ENCODE measurements around the gene CDC16. TPM values are rescaled to one million over a fixed set of nuclear protein-coding genes. Genes with fewer than 3 reads are reported as not detected.

Gene CDC16
- total and polyA plus RNA-seq, 2 of the 13 experiments (the other 11 are each of a cell fraction or from before 2014, with no cell fraction given) = 24.2 to 60.9 TPM

DNA sequence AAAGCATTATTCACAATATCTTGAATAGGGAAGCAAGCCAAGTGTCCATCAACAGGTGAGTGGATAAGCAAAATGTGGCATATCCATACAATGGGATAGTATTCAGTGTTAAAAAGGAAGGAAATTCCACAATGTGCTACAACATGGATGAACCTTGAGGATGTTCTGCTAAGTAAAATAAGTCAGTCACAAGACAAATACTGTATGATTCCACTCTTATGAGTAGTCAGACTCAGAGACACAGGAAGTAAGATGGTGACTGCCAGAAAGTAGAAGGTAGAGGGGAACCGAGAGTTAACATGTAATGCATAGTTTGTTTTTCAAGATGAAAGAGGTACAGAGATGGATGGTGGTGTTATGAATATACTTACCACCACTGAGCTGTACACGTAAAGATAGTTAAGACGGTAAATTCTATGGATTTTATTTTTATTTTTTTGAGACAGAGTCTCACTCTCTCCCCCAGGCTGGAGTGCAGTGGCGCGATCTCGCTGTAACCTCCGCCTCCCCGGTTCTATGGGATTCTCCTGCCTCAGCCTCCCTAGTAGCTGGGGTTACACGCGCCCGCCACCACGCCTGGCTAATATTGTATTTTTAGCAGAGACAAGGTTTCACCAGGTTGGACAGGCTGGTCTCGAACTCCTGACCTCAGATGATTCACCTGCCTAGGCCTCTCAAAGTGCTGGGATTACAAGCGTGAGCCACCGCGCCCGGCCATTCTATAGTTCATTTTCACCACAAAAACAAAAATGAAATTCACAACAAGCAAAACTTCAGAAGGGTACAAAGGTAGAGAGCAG, 78.6 kb downstream of the CDC16 start (continued):
- TF ChIP-seq SRSF9 (IDR thresholded peaks at IDR 0.05; ENCODE audit: borderline replicate concordance, insufficient read depth, low read depth, low read length, poor library complexity, severe bottlenecking) (no peak), ZC3H4 (CRISPR knock-in tag; IDR thresholded peaks at IDR 0.05; ENCODE audit: borderline replicate concordance) (no peak), ZNF337 (CRISPR knock-in tag; IDR thresholded peaks at IDR 0.05; ENCODE audit: borderline replicate concordance, low read depth) (no peak), ZNF24 (IDR thresholded peaks at IDR 0.05) (no peak)

DNA sequence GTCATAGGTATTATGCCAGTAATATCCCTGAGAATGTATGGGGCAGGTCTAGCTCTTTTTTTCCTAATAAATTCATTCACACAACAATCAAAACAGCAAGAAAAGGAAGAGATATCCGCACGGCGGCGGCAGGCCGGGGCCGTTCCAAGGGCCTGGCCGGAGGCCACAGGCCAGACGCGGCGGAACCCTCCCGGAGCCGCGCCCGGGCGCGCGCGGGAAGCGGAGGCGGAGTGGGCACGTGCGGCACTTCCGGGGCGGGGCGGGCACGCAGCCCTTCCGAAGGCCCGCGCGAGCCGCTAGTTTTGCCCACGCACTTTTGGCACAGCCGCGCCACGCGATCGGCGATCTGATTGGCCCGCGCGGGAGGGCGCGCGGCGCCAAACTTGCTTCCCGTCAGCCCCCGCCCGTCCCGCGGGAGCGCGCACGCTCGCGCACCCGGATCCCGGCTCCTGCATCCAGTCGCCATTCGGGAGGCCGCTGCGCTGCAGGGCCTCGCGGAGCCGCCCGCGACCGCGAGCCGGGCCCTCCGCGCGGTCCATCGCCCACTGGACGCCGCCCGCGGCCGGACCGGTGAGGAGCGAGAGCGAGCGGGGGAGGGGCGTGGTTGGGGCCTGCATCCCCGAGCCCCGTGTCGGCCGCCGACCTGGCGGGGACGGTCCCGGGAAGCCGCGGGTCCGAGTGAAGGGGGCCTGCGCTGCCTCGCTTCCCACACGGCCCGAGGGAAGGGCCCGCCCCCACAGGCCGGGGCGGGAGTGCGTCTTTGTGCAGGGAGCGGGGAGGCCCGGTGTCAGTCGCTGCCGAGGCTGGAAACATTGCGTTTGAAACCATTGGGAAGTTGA, 79.6 kb downstream of the CDC16 start, which contains the start of gene CHAMP1:
Gene CHAMP1 (plus strand): TSS at position 430 of the 839 bp plus-strand sequence. CDS start 9,340 bp downstream, outside the sequence.
- Histone ChIP-seq H3K4me1 (ENCODE audit: insufficient read depth, low read length) (peaks cover 61% of the 10 kb centered on the region), H3K4me2 (ENCODE audit: low read depth, low read length) (peak within 1 kb of the TSS; percentile 82), H4K20me1 (ENCODE audit: insufficient read depth, low read length) (no peaks in the 10 kb centered on the region), H2AFZ (ENCODE audit: low read length) (peak within 1 kb of the TSS; percentile 66), H3K36me3 (replicated peaks in 1 of 2; ENCODE audit: control insufficient read depth in 1 of 2, insufficient read depth in 2 of 2, low read length in 2 of 2) (no peaks in the 10 kb centered on the region), H3K27me3 (ENCODE audit: control insufficient read depth in 1 of 2, insufficient read depth in 2 of 2, low read length in 2 of 2) (no peaks in the 10 kb centered on the region; a peak in 1 of 5 replicates), H3K27ac (ENCODE audit: extremely low read length, insufficient read depth, low read length) (peak within 1 kb of the TSS; percentile 89), H3K9ac (ENCODE audit: insufficient read depth, low read depth, low read length) (peak within 1 kb of the TSS; percentile 87), H3K4me3 (replicated peaks in 1 of 3; ENCODE audit: insufficient read depth in 1 of 3, low read depth in 2 of 3, low read length in 3 of 3) (peak within 1 kb of the TSS; percentile 71 to 83 (median 82)), H3K79me2 (ENCODE audit: insufficient read depth, low read length) (peaks cover 42% of the 10 kb centered on the region), H3K9me3 (ENCODE audit: low read length) (no peaks in the 10 kb centered on the region)
- ATAC-seq (peak; percentile 90), FAIRE-seq (no peak), DNase-seq (ENCODE audit: low spot score) (peak; percentile 90)
- BruUV-seq (replicated peaks) = no TSS peak
- CTCF ChIA-PET (ENCODE audit: low intra/inter-chr PET ratio, low total read pairs) = no interaction called here
- 0% methylated on average over 22 of the region's 107 CpGs for WGBS (ENCODE audit: low lambda C conversion rate)
- in situ Hi-C loops (cut with HindIII; ENCODE audit: extremely low pct_ligation_motif_present, low pct_unique_long_range_greater_than_20kb) (no loop called here), intact Hi-C loops (cut with micrococcal nuclease; ENCODE audit: unreplicated experiment) (loop anchor here (2.0 kb wide), 1 partner anchor 33 kb away; the partner anchor contains the start of gene UPF3A)
- POLR2A ChIA-PET = interaction anchor here (3.7 kb wide), 1 partner anchor 33 kb away, joined by 15 read pairs; the partner anchor contains the start of gene UPF3A
- TF ChIP-seq MZF1 (CRISPR knock-in tag; IDR thresholded peaks at IDR 0.05; ENCODE audit: borderline replicate concordance) (no peak), HNRNPUL1 (IDR thresholded peaks at IDR 0.05; ENCODE audit: low read depth, low read length) (no peak), ZNF775 (CRISPR knock-in tag; IDR thresholded peaks at IDR 0.05; ENCODE audit: borderline replicate concordance) (no peak), NFRKB (IDR thresholded peaks at IDR 0.05) (no peak), ARNT (IDR thresholded peaks at IDR 0.05) (no peak), RFXAP (CRISPR knock-in tag; IDR thresholded peaks at IDR 0.05; ENCODE audit: borderline replicate concordance) (peak; percentile 32; the same call in 1 of the 2 replicates)
- TF ChIP-seq, protein P1, sequence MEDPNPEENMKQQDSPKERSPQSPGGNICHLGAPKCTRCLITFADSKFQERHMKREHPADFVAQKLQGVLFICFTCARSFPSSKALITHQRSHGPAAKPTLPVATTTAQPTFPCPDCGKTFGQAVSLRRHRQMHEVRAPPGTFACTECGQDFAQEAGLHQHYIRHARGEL (CRISPR knock-in tag; IDR thresholded peaks at IDR 0.05) = no peak
- TF ChIP-seq, protein P2, sequence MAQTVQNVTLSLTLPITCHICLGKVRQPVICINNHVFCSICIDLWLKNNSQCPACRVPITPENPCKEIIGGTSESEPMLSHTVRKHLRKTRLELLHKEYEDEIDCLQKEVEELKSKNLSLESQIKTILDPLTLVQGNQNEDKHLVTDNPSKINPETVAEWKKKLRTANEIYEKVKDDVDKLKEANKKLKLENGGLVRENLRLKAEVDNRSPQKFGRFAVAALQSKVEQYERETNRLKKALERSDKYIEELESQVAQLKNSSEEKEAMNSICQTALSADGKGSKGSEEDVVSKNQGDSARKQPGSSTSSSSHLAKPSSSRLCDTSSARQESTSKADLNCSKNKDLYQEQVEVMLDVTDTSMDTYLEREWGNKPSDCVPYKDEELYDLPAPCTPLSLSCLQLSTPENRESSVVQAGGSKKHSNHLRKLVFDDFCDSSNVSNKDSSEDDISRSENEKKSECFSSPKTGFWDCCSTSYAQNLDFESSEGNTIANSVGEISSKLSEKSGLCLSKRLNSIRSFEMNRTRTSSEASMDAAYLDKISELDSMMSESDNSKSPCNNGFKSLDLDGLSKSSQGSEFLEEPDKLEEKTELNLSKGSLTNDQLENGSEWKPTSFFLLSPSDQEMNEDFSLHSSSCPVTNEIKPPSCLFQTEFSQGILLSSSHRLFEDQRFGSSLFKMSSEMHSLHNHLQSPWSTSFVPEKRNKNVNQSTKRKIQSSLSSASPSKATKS (CRISPR knock-in tag; IDR thresholded peaks at IDR 0.05) = no peak
- TF ChIP-seq, protein P3, sequence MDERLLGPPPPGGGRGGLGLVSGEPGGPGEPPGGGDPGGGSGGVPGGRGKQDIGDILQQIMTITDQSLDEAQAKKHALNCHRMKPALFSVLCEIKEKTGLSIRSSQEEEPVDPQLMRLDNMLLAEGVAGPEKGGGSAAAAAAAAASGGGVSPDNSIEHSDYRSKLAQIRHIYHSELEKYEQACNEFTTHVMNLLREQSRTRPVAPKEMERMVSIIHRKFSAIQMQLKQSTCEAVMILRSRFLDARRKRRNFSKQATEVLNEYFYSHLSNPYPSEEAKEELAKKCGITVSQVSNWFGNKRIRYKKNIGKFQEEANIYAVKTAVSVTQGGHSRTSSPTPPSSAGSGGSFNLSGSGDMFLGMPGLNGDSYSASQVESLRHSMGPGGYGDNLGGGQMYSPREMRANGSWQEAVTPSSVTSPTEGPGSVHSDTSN (CRISPR knock-in tag; IDR thresholded peaks at IDR 0.05) = no peak
- TF ChIP-seq, protein P4, sequence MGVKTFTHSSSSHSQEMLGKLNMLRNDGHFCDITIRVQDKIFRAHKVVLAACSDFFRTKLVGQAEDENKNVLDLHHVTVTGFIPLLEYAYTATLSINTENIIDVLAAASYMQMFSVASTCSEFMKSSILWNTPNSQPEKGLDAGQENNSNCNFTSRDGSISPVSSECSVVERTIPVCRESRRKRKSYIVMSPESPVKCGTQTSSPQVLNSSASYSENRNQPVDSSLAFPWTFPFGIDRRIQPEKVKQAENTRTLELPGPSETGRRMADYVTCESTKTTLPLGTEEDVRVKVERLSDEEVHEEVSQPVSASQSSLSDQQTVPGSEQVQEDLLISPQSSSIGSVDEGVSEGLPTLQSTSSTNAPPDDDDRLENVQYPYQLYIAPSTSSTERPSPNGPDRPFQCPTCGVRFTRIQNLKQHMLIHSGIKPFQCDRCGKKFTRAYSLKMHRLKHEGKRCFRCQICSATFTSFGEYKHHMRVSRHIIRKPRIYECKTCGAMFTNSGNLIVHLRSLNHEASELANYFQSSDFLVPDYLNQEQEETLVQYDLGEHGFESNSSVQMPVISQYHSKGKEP (CRISPR knock-in tag; IDR thresholded peaks at IDR 0.05) = 0 out of 2 replicates have a peak, but pooled peaks have one; percentile 42
